HEK293 (cell line): ENCODE measurements around the gene RSU1.

Experiments used
- CTCF ChIA-PET: fragments of 350-600 bp; formaldehyde crosslinking; extraction: SDS; loops from one replicate; lab custom pipeline; 2021; ENCODE audit warnings: antibody characterized with exemption; lab: Yijun Ruan, JAX
- POLR2A ChIA-PET: fragments of 300-600 bp; formaldehyde crosslinking; extraction: SDS; loops from one replicate; lab custom pipeline; 2020; ENCODE audit warnings: antibody characterized with exemption, inconsistent platforms; lab: Yijun Ruan, JAX
- H3K27ac ChIP-seq: fragments of 200-500 bp; sonication (Bioruptor generic); 2 replicates; pipeline ENCODE4 v1.5.1; 2014; ENCODE audit warnings: low read depth, low read length, control low read depth, inconsistent platforms; ENCODE audit errors: extremely low read depth
- H3K36me3 ChIP-seq, 2 experiments: fragments of 200-500 bp in 1 of 2; sonication (Bioruptor generic) in 1 of 2; 1 replicate in 1 of 2; 2 replicates in 1 of 2; pipeline ENCODE4 v1.5.1; 2014 to 2017; ENCODE audit warnings: inconsistent platforms in 2 of 2, low read length in 2 of 2; ENCODE audit not compliant: control insufficient read depth in 2 of 2, insufficient read depth in 1 of 2
- H3K4me1 ChIP-seq: fragments of 200-500 bp; sonication (Bioruptor generic); 2 replicates; pipeline ENCODE4 v1.5.1; 2014; ENCODE audit warnings: mild to moderate bottlenecking, low read length, inconsistent platforms; ENCODE audit not compliant: control insufficient read depth, insufficient read depth
- H3K4me3 ChIP-seq: 2 replicates; pipeline ENCODE4 v1.5.1; 2011; ENCODE audit warnings: low read depth, mild to moderate bottlenecking, control low read depth, low read length, moderate library complexity
- H3K9me3 ChIP-seq: fragments of 200-500 bp; sonication (Bioruptor generic); 2 replicates; pipeline ENCODE4 v1.5.1; 2014; ENCODE audit warnings: low read depth, low read length, inconsistent platforms; ENCODE audit not compliant: control insufficient read depth, insufficient read depth
- BCL11A ChIP-seq: fragments of 450-650 bp; formaldehyde crosslinking; IDR thresholded peaks from 2 replicates; pipeline ENCODE4 v1.5.1; 2016; ENCODE audit warnings: low read depth, missing biosample characterization, missing genetic modification characterization
- HOXC10 ChIP-seq: sonication (generic); formaldehyde crosslinking; IDR thresholded peaks from 2 replicates; pipeline ENCODE4 v1.8.1; 2023; ENCODE audit warnings: mild to moderate bottlenecking, missing genetic modification reagents
- PRDM6 ChIP-seq: fragments of 450-650 bp; formaldehyde crosslinking; IDR thresholded peaks from 2 replicates; pipeline ENCODE4 v1.5.1; 2017; ENCODE audit warnings: missing biosample characterization, missing genetic modification characterization
- ZBTB1 ChIP-seq: fragments of 450-650 bp; formaldehyde crosslinking; IDR thresholded peaks from 2 replicates; pipeline ENCODE4 v1.5.1; 2016; ENCODE audit warnings: missing biosample characterization, missing genetic modification characterization
- ZBTB10 ChIP-seq: fragments of 450-650 bp; formaldehyde crosslinking; IDR thresholded peaks from 2 replicates; pipeline ENCODE4 v1.5.1; 2016; ENCODE audit warnings: missing biosample characterization, missing genetic modification characterization
- ZBTB44 ChIP-seq: fragments of 450-650 bp; IDR thresholded peaks from 2 replicates; pipeline ENCODE4 v1.5.1; 2018; ENCODE audit warnings: missing biosample characterization, mild to moderate bottlenecking, missing genetic modification characterization
- ZBTB7A ChIP-seq: fragments of 450-650 bp; formaldehyde crosslinking; IDR thresholded peaks from 2 replicates; pipeline ENCODE4 v1.5.1; 2016; ENCODE audit warnings: low read depth, missing biosample characterization, missing genetic modification characterization
- ZBTB8A ChIP-seq: fragments of 450-650 bp; formaldehyde crosslinking; IDR thresholded peaks from 2 replicates; pipeline ENCODE4 v1.5.1; 2016; ENCODE audit warnings: missing biosample characterization, missing genetic modification characterization
- ZNF146 ChIP-seq: fragments of 450-650 bp; formaldehyde crosslinking; IDR thresholded peaks from 2 replicates; pipeline ENCODE4 v1.5.1; 2016; ENCODE audit warnings: missing biosample characterization, missing genetic modification characterization
- ZNF18 ChIP-seq: fragments of 450-650 bp; formaldehyde crosslinking; IDR thresholded peaks from 2 replicates; pipeline ENCODE4 v1.5.1; 2016; ENCODE audit warnings: missing biosample characterization, missing genetic modification characterization
- ZNF223 ChIP-seq: fragments of 450-650 bp; formaldehyde crosslinking; IDR thresholded peaks from 2 replicates; pipeline ENCODE4 v1.5.1; 2016; ENCODE audit warnings: missing biosample characterization, missing genetic modification characterization
- ZNF280C ChIP-seq: fragments of 450-650 bp; formaldehyde crosslinking; IDR thresholded peaks from 2 replicates; pipeline ENCODE4 v1.5.1; 2016; ENCODE audit warnings: missing biosample characterization, missing genetic modification characterization
- ZNF510 ChIP-seq: fragments of 450-650 bp; formaldehyde crosslinking; IDR thresholded peaks from 2 replicates; pipeline ENCODE4 v1.5.1; 2018; ENCODE audit warnings: mild to moderate bottlenecking, missing genetic modification characterization, missing biosample characterization; ENCODE audit not compliant: insufficient replicate concordance
- ZNF544 ChIP-seq: fragments of 450-650 bp; formaldehyde crosslinking; IDR thresholded peaks from 2 replicates; pipeline ENCODE4 v1.5.0; 2017; ENCODE audit warnings: missing biosample characterization, missing genetic modification characterization
- ZNF548 ChIP-seq: fragments of 450-650 bp; formaldehyde crosslinking; IDR thresholded peaks from 2 replicates; pipeline ENCODE4 v1.5.1; 2016; ENCODE audit warnings: missing biosample characterization, missing genetic modification characterization
- ZNF623 ChIP-seq: fragments of 450-650 bp; formaldehyde crosslinking; IDR thresholded peaks from 2 replicates; pipeline ENCODE4 v1.5.1; 2016; ENCODE audit warnings: missing biosample characterization, missing genetic modification characterization
- ZNF645 ChIP-seq: fragments of 450-650 bp; formaldehyde crosslinking; IDR thresholded peaks from 2 replicates; pipeline ENCODE4; 2016; ENCODE audit warnings: missing biosample characterization, missing genetic modification characterization
- ZNF658 ChIP-seq: fragments of 450-650 bp; formaldehyde crosslinking; IDR thresholded peaks from 2 replicates; pipeline ENCODE4; 2016; ENCODE audit warnings: missing biosample characterization, missing genetic modification characterization
- ZNF747 ChIP-seq: fragments of 450-650 bp; formaldehyde crosslinking; IDR thresholded peaks from 2 replicates; pipeline ENCODE4 v1.5.1; 2016; ENCODE audit warnings: missing biosample characterization, missing genetic modification characterization
- ZNF768 ChIP-seq: fragments of 450-650 bp; formaldehyde crosslinking; IDR thresholded peaks from 2 replicates; pipeline ENCODE4 v1.5.1; 2018; ENCODE audit warnings: missing biosample characterization, mild to moderate bottlenecking, missing genetic modification characterization
- ZNF791 ChIP-seq: fragments of 450-650 bp; formaldehyde crosslinking; IDR thresholded peaks from 2 replicates; pipeline ENCODE4 v1.5.1; 2016; ENCODE audit warnings: missing biosample characterization, missing genetic modification characterization
- ZSCAN4 ChIP-seq: fragments of 450-650 bp; formaldehyde crosslinking; IDR thresholded peaks from 2 replicates; pipeline ENCODE4 v1.5.1; 2017; ENCODE audit warnings: missing biosample characterization, missing genetic modification characterization

Gene RSU1

GRCh38 chr10:16745061-16745460, 72.2 kb downstream of the RSU1 start (continued):
- TF ChIP-seq ZNF791 (tag by site-specific recombination) (no peak), ZBTB1 (tag by site-specific recombination) (no peak), ZBTB10 (tag by site-specific recombination) (no peak), PRDM6 (no peak), HOXC10 (CRISPR knock-in tag) (no peak), ZNF544 (no peak), ZNF146 (tag by site-specific recombination) (no peak), ZBTB44 (no peak), ZNF510 (tag by site-specific recombination) (no peak), ZNF548 (no peak), ZNF645 (tag by site-specific recombination) (no peak)

DNA sequence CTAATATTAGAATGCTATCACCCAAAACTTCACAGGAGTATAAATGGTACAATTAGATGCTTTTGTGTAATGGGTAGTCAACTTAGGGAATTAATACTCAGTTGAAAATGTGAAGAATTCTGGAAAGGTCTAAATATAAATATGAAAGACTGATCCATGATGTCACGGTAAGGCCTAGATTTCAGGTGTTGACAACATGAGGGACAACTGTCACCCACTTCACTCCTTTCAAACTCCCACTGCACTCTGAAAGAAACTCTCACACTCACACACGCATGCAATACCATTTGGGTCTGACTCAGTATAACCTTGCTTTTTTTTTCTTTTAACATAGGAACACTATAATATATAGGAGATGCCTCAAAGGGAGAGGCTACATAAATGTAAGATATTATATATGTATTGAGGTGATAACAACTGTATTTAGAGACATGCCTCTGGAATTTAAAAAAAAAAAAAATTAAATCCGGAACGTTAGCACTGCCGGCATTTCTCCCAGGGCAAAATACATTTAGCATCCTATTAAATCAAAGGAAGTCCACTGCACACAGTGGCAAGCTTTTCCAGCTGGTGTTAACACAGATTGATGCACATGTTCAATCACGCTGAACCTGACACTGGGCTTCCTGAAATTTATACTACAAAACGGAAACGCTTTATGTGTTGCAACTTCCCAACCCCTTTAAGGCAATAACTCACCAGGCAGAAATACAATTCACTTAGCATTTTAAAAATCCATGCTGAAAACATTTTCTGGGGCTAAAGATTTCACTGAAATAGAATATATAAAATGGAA, 74.9 kb downstream of the RSU1 start:
- Histone ChIP-seq H3K4me1 (no peaks in the 10 kb centered on the region), H3K4me3 (no peak overlapping the region), H3K36me3 (no peaks in the 10 kb centered on the region), H3K27ac (no peak overlapping the region), H3K9me3 (no peaks in the 10 kb centered on the region)
- ChIA-PET POLR2A (no interaction called here), CTCF (no interaction called here)
- TF ChIP-seq ZNF658 (no peak), ZNF623 (tag by site-specific recombination) (no peak), ZNF768 (no peak), ZNF223 (tag by site-specific recombination) (no peak), ZNF747 (tag by site-specific recombination) (no peak), ZSCAN4 (tag by site-specific recombination) (no peak), ZNF18 (tag by site-specific recombination) (no peak), ZBTB7A (tag by site-specific recombination) (no peak), ZNF280C (tag by site-specific recombination) (no peak), ZBTB8A (tag by site-specific recombination) (no peak), BCL11A (no peak)
